ENCODE results near the gene SDHA. TPM values are rescaled to one million over a fixed set of nuclear protein-coding genes. Genes with fewer than 3 reads are reported as not detected.
"Not testable (repeated sequence)": the region's sequence is repeated elsewhere in the genome, so short reads cannot be mapped to it uniquely, and the experiment has no call there.

The SDHA gene
- total RNA-seq, 2 donors from 2014 or later: 66.7 to 99.1 TPM

DNA sequence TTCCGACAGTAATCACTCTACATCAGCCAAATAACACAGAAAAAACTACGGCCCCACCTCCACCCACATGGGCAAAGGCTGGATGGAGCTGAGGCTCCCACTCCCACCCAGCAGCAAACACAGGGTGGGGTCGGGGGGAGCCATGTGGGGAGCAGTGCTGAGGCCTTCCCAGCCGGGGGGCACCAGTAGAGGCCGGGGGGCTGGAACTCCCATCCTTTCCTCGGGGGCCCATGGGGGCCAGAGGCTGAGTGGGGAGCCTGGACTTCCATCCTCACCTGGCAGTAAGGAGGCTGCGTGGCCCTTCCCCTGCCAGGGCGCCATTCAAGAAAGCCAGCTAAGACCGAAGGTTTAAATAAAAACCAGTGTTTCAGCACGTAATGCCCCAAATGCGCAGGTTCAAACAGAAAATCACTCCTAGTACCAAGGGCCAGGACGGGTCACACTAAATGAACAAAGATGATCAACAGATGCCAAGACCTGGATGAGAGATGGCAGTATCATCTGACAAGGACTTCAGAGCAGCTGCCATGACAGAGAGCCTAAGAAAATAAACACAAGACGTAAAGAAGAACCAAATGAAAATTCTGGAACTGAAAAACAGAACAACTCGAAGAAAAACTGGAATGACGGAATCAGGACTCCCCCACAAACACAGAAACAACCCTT is 9.5 kb upstream of the SDHA start:
- no peaks in the 10 kb centered on the region for H3K9me3 ChIP-seq
- WGBS: 77% methylated on average over 13 of the region's 15 CpGs
- intact Hi-C loops (cut with DNase I): no loop called here
- H3K4me3 ChIP-seq: no peak overlapping the region
- TF ChIP-seq POLR2A (IDR thresholded peaks at IDR 0.05): no peak
- TF ChIP-seq, protein P1, sequence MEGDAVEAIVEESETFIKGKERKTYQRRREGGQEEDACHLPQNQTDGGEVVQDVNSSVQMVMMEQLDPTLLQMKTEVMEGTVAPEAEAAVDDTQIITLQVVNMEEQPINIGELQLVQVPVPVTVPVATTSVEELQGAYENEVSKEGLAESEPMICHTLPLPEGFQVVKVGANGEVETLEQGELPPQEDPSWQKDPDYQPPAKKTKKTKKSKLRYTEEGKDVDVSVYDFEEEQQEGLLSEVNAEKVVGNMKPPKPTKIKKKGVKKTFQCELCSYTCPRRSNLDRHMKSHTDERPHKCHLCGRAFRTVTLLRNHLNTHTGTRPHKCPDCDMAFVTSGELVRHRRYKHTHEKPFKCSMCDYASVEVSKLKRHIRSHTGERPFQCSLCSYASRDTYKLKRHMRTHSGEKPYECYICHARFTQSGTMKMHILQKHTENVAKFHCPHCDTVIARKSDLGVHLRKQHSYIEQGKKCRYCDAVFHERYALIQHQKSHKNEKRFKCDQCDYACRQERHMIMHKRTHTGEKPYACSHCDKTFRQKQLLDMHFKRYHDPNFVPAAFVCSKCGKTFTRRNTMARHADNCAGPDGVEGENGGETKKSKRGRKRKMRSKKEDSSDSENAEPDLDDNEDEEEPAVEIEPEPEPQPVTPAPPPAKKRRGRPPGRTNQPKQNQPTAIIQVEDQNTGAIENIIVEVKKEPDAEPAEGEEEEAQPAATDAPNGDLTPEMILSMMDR (IDR thresholded peaks at IDR 0.05): no peak
- TF ChIP-seq POLR2AphosphoS5 (IDR thresholded peaks at IDR 0.05): no peak
- DNase-seq (ENCODE audit: low spot score): no peak
- no peak overlapping the region for H3K27ac ChIP-seq
- no peaks in the 10 kb centered on the region for H3K4me1 ChIP-seq (replicated peaks)
- H3K27me3 ChIP-seq (replicated peaks; ENCODE audit: insufficient read depth): no peaks in the 10 kb centered on the region
- no peaks in the 10 kb centered on the region for H3K36me3 ChIP-seq

DNA sequence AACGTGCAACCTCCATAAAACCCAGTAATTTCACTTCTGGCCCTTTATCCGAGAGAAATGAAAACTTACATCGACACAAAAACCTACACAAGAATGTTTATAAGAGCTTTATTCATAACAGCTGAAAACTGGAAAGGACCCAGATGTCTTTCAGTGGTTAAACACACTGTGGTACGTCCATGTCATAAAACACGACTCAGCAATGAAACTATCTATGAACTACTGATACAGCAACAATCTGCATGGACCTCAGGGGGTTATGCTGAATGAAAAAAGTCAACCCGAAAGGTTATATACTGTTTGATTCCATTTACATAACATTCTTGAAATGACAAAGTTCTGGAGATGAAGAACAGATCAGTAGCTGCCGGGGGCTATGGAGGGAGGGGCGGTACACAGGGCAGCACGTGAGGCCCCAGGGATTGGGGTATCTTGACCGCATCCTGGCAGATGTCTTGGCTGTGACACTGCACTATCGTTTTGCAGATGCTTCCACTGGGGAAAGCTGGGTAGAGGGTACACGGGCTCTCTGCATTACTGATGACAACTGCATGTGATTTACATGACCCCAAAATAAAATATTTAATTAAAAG is 4.2 kb upstream of the SDHA start:
- Histone ChIP-seq H3K9me3 (no peaks in the 10 kb centered on the region), H3K27me3 (replicated peaks; ENCODE audit: insufficient read depth) (no peaks in the 10 kb centered on the region), H3K4me1 (replicated peaks) (no peaks in the 10 kb centered on the region), H3K4me3 (no peak overlapping the region), H3K36me3 (no peaks in the 10 kb centered on the region), H3K27ac (no peak overlapping the region)
- intact Hi-C loops (cut with DNase I): no loop called here
- WGBS: 92% methylated on average over 12 of the region's 12 CpGs
- no peak for TF ChIP-seq POLR2AphosphoS5 (IDR thresholded peaks at IDR 0.05)
- TF ChIP-seq, protein P1 (IDR thresholded peaks at IDR 0.05): no peak
- TF ChIP-seq POLR2A (IDR thresholded peaks at IDR 0.05): no peak
- no peak for DNase-seq (ENCODE audit: low spot score)

DNA sequence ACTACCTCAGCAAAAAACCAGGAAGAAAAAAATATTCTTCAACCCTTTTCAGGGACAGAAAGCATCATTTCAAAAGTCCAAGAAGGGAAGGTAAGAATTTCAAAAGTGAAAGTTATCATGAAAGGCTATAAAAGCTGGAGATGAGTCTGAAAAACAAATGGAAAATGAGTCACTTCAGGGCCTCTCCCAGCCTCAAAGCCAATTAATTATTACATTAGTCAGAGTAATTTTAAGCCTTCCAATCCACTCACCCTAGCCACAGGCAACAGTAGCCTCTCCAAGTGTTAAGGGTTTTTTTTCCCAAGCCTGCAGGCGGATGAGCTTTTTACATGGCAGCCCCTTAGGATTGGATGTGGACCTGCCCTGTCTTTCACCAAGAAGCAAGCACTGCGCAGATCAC is 2.9 kb upstream of the SDHA start:
- H3K9me3 ChIP-seq; H3K27me3 ChIP-seq (replicated peaks; ENCODE audit: insufficient read depth); intact Hi-C loops (cut with DNase I); H3K4me3 ChIP-seq; H3K4me1 ChIP-seq (replicated peaks); H3K27ac ChIP-seq; H3K36me3 ChIP-seq; DNase-seq (ENCODE audit: low spot score): not testable (repeated sequence)
- 82% methylated on average over 2 of the region's 2 CpGs for WGBS

DNA sequence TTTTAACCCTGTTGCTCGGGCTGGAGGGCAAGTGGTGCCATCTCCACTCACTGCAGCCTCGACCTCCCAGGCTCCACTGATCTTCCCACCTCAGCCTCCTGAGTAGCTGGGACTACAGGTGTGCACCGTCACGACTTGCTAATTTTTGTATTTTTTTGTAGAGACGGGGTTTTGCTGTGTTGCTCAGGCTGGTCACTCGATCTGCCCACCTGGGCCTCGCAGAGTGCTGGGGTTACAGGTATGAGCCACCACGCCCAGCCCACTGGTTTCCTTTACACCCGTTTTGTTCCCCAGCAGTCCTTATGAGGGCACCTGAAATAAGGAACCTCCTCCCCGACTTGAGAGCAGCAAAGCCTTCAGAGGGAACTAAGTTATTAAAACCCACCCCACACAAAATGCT is 2.0 kb upstream of the SDHA start:
- intact Hi-C loops (cut with DNase I); H3K27me3 ChIP-seq (replicated peaks; ENCODE audit: insufficient read depth); H3K27ac ChIP-seq; DNase-seq (ENCODE audit: low spot score); H3K36me3 ChIP-seq; H3K4me3 ChIP-seq; H3K4me1 ChIP-seq (replicated peaks); H3K9me3 ChIP-seq: not testable (repeated sequence)
- WGBS: 83% methylated on average over 9 of the region's 10 CpGs

DNA sequence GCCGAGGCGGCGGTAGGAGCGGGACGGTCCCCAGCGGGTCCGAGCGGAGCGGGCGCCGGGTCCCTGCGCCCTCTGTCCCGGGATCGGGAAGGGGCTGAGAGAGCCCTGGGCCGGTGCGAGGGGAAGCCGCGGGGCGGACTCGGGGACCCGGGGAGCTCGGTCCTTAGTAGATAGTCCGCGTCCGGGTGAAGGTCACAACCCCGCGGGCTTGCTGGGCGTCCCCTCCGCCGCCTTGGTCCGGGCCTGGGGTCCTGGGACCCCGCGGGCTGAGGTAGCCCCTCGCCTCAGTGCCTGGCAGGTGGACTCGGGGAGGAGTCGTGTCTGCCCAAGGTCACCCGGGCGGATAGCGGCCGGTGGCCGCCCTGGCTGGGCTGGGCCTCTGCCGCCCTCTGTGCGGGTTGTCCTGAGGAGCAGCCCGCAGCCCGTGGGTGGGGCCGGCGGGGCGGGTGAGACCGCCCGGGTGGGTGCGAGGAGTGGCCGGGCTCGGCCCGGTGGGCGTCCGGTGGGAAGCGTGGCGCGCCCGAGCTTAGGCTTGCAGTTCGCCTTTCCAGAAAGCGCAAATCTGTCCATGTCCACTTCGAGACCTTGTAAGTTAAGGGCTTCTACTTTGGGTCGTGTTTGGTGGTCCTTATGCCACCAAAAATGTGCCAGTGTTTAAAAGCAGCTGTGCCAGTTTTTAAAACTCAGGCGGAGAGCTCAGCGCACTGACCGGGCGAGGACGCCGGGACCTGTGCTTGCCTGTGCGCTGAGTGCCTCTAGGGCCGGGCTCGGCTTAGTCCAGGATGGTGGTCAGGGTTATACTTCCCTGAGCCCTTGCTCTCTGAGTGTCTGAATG is 554 bp downstream of the SDHA start:
- Histone ChIP-seq H3K4me1 (replicated peaks) (no peaks in the 10 kb centered on the region), H3K27me3 (replicated peaks; ENCODE audit: insufficient read depth) (no peaks in the 10 kb centered on the region), H3K36me3 (no peaks in the 10 kb centered on the region), H3K9me3 (no peaks in the 10 kb centered on the region), H3K27ac (peak overlapping the region; percentile 81 to 87), H3K4me3 (peak overlapping the region; percentile 98 to 100)
- 1% methylated on average over 16 of the region's 73 CpGs for WGBS
- intact Hi-C loops (cut with DNase I): no loop called here
- TF ChIP-seq, protein P1 (IDR thresholded peaks at IDR 0.05): peak in 1 of 4 experiments; percentile 5
- TF ChIP-seq POLR2AphosphoS5 (IDR thresholded peaks at IDR 0.05): no peak
- DNase-seq (ENCODE audit: low spot score): peak; percentile 21
